Dedifferentiated amniotic fluid mesenchymal stem cell (primary cell): ENCODE data around the gene WNK2.

Experiments used
- DNase-seq: peaks from one replicate; pipeline ENCODE4 v3.0.0-alpha.2; 2016; ENCODE audit errors: extremely low spot score

Gene WNK2

GRCh38 chr9:93254806-93255493 lies 71.0 kb downstream of the WNK2 start:
- no peak for DNase-seq

DNA sequence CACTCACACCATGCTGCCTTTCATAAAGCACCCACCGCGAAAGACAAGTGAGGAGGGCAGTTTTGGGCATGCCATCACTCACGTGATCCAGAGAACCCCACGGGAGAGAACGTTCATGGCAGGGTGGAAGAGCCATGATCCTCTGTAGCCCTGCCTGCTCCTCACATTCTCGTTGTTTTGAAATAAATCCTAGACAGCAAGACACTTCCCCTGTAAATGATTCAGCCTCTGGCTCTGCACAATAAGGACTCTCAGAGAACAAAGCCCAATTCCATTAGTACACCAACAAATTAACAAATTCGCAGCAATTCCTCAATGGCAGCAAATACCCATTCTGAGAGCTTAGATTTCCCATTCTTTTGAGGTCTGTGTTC lies 71.5 kb downstream of the WNK2 start:
- no peak for DNase-seq

DNA sequence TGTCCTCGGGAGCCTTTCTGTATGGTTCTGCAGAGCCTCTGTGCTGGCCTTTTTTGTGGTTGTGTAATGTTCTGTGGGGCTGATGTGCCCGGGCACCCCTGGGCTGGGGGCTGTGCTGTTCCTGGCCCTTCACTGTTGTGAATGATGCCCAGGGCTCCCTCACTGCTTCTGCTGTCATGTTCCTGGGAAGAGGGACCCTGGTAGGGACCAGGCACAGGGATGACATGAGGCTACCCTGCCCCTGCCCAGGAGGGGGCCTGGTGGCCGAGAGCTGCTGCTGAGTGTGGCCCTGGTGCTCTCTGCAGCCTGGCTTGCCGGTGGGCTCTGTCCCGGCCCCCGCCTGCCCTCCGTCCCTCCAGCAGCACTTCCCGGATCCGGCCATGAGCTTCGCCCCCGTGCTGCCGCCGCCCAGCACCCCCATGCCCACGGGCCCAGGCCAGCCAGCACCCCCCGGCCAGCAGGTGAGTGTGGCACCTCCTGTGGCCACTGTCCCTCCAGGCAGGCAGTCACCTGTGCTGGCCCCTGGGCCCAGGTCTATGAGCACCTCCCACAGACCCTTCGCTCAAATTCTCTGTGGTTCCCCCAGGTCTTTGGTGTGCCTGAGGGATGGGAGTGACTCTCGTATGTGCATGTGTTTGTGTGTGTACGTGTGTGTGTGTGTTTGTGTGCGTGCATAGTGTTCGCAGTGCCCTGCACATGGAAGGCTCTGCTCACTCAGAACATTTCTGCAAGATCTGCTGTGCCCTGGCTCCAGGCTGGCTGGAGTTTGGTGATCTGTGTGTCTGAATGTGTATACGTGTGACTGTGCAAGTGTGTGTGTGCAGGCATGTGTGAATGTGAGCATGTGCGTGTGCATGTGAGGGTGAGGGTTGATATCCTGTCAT lies 72.3 kb downstream of the WNK2 start:
- no peak for DNase-seq

DNA sequence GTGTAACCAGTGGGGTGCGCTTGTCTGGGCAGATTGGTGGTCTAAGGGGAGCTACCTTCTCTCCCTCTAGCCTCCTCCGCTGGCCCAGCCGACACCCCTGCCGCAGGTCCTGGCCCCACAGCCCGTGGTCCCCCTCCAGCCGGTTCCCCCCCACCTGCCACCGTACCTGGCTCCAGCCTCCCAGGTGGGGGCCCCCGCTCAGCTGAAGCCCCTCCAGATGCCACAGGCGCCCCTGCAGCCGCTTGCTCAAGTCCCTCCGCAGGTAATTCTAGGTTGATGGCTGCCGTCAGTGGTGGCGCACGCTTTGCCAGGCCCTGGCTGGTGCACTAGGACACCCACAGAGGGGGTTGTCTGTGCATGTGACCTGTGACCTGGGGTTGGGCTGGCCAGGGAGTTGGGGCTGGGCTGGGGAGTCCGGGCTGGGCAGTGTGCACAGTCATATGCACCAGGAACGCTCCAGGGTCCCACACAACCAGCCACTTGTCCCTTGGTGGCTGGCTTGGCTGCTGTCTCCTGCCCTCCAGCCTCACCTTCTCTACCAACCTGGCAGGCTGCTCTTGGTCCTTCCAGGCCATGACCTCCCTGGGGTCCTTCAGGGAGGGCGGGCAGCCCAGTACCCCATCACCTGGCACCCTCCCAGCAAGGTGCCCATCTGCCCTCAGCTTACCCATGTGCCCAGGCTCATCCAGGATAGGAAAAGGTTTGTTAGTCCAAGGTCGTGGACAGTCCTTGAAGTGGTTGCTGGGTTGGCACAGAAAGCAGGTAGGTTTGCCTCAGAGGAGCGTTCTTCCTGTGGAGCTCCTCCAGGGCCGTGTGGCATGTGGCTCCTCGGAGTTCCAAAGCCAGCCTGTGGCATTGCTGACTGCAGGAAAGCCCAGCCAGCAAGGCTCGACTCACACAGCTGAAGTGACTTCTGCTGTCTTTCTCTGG lies 73.2 kb downstream of the WNK2 start:
- DNase-seq = no peak

GRCh38 chr9:93257808-93258331 lies 73.9 kb downstream of the WNK2 start:
- no peak for DNase-seq

DNA sequence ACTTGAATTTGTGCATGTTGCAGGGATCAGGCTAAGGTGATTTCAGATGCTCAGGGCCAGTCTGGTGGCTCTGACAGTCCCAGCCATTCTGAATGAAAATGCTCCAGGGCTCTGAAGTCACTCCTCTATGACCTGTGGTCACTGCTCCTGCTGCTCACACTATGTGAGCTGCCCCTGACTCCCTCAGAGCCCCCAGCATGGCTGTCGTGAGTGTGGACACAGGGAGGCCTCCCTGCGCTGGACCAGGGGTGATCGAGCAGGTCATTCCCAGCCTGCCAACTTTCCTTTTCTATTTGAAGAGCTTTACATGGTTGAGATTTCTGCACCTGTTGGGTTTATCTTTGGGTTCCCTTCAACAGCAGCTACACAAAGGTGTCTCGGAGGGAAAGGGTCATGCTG lies 74.5 kb downstream of the WNK2 start:
- no peak for DNase-seq

GRCh38 chr9:93258818-93259489 lies 75.0 kb downstream of the WNK2 start:
- no peak for DNase-seq

DNA sequence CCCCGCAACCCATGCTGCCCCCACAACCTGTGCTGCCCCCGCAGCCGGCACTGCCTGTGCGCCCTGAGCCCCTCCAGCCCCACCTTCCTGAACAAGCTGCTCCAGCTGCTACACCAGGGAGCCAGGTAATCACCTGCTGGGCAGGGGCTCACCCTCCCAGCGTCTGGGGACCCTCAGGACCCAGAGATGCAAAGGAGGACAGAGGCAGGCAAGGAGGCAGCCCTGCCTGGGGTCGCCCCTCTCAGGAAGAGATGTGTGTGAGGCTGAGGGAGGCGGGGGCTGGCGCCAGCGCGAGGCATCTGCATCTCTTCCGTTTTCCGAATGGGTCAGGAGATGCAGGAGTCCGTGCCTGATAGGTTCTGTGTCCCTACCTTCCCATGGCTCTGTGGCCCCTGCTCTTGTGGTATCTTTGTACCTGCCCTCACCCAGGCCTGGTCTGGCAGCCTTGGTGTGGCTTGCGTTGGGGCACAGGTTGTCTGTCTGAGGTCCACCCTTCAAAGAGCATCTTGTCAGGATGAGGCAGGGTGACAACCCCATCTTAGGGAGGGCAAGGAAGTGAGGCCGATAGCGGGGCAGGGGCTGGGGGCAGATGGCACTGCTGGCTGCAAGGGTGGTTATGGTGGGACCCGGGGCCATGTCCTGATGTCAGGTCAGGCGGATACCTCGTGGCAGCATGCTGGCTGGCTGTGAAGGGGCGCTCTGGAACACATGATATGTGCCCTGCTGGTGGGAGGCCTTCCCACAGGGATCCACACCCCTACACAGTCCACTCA lies 75.7 kb downstream of the WNK2 start:
- no peak for DNase-seq

- DNase-seq = no peak
Measured at GRCh38 chr9:93260263-93261066, 76.5 kb downstream of the WNK2 start.

DNA sequence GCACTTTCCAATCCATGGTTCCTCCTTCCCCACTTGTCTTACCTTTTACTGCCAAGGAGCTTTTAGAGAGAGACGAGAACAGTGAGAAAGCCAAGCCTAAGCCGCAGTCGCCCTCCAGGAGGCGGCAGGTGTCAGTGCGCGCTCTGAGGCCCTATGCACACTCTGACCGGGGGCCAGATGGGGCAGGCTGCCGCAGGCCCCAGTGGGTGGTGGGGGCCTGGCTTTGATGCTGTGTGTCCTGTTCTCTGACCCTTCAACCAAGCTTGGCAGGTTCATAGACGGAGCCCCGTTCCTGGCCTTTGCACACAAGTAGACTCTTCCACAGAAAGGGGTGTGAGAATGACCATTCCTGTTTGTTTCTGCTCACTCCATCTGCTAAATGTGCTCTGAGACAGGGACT lies 77.3 kb downstream of the WNK2 start:
- no peak for DNase-seq

DNA sequence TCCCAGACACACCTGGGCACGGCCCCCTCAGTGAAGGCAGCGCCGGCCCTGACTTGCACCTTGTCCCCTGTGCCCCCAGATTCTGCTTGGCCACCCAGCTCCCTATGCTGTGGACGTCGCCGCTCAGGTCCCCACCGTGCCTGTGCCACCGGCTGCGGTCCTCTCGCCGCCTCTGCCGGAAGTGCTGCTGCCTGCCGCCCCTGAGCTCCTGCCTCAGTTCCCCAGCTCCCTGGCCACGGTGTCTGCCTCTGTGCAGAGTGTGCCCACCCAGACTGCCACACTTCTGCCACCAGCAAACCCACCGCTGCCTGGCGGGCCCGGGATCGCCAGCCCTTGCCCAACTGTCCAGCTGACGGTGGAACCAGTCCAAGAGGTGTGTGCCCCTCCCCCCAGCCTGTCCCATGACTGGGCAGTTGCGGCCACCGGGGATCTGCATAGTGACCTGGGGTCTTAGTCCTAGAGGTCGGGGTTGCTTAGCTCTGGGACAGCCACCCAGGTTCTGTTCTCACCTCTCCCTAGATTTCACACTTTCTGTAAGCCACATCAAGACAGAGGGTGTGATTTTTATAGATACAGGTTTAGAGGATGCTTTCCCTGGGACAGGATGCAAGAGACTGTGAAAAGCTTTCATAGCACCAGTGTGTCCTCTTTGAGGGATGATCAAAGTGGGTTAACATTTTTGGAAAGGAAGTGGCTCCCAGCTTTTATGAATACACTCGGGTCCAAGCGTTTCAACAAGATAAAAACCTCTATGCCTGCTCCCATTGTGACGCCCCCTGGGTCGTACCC lies 78.0 kb downstream of the WNK2 start:
- no peak for DNase-seq

DNA sequence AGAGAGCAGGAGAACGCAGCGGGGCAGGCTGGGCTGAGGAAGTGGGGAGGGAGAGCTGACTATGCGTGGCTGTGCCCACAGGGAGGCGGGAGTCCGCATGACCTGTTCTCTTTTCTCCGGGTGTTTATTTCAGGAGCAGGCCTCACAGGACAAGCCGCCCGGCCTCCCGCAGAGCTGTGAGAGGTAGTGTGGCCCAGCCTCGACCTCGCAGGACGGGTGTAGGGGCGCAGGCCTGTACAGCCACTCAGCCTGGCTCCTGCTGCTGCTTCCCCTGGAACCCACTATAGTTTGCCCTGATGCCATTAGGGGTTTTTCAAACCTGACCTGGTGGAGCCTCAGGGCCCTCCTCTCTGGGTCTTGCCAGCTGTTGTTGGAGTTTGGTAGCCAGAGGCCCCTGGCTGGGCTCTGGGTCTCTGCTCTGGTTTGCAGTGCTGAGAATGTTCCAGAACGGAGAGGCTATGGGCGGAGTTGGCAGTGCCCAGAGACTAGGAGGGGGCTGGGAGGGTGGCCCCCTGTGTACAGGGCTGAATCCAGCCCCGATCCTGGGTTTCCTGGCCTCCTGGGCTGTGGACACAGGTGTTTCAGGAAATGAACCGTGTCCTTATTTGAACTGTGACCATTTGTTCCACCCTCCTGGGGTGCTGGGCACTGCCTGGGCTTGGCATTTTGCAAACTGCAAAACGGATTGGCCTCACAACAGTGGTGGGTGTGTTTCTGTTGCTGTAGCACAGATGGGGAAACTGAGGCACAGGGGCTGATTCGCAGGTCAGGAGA lies 78.8 kb downstream of the WNK2 start:
- DNase-seq = no peak

DNA sequence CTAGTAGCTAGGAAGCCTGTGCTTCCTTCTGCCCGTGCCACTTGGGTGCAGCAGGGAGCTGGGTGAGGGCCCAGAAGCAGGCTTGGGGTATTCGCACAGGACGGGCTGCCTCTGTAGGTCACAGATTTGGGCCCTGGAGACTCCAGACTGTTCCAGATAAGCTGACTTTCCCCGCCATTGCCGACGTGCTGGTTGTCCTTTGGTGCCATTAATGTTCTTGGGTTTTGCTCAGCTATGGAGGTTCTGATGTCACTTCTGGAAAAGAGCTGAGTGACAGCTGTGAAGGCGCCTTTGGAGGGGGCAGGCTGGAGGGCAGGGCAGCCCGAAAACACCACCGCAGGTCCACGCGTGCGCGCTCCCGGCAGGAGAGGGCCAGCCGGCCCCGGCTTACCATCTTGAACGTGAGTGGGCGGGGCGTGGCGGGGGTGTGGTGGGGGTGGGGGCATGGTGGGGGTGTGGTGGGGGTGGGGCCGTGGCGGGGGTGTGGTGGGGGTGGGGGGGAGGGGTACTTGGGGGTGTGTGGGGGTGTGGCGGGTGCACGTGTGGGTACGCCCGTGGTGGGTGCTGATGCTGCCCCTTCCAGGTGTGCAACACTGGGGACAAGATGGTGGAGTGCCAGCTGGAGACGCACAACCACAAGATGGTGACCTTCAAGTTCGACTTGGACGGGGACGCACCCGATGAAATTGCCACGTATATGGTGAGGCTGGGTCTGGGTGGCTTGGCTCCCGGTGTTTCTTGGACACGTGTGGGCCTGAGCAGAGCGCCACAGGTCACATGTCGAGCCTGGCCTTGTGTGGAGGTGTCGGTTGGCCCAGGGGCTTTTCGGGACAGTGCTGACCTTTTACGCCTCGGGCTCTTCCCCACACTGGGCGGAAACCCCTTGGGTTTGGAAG lies 79.6 kb downstream of the WNK2 start:
- no peak for DNase-seq

GRCh38 chr9:93264338-93265125 lies 80.6 kb downstream of the WNK2 start:
- no peak for DNase-seq

- no peak for DNase-seq
Measured at GRCh38 chr9:93265301-93265971, 81.5 kb downstream of the WNK2 start.

DNA sequence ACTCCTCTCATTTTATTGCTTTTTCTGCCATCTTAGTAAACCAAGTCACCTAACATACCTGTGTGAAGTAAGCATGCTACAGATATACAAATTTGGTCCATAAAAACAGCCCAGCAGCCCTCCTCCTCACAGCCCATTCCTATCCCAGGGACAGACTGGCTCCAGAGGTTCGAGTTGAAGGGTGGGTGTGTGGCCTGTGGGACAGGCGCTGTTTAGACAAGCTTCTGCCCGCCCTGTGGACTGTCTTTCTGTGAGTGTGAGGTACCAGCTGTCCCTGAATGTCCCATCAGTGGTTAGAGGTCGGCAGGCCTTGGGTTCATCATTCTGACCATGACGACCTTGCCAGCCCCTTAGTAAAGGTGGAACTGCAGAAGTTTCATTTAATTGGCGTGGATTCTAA lies 82.0 kb downstream of the WNK2 start:
- DNase-seq = no peak
